Right forelimb (tissue), 1 donor: Measurements from ENCODE around the gene JPT2.
"Not testable (repeated sequence)": the region's sequence is repeated elsewhere in the genome, so short reads cannot be mapped to it uniquely, and the experiment has no call there.

Experiments
- DNase-seq: peaks from one replicate; pipeline ENCODE4 v3.0.0-alpha.2; 2018

The JPT2 gene

DNA sequence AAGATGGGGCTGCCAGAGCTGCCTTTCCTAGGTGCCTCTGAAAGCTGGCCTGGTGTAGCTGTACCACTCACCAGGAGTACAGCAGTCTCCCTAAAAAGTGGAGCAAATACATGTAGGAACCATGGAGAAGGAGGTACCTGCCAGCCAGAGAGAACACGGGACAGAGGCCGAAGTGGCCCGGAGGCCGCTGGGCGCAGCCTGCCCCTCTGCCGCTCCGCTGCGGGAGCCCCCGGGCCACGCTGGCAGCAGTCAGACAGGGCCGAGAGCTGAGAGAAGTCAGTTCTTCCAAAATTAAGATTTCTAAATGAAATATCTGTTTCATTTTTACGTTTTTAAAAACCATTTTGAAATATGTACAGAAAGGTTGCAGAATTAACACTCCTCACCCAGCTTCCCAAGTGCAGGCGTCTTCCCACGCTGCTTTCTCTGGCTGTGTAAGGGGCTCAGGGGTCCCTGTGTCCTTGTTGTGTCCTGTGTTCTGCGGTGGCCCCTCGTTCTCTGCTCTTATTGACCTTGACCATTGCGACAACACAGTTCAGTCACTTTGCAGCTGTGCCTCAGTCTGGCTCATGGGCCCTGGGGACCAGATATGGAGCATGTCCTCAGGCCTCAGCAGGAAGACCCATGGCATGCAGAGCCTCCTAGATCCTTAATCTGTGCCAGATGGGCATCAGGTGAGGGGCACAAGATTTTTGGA, 32.9 kb downstream of the JPT2 start:
- no peak for DNase-seq

DNA sequence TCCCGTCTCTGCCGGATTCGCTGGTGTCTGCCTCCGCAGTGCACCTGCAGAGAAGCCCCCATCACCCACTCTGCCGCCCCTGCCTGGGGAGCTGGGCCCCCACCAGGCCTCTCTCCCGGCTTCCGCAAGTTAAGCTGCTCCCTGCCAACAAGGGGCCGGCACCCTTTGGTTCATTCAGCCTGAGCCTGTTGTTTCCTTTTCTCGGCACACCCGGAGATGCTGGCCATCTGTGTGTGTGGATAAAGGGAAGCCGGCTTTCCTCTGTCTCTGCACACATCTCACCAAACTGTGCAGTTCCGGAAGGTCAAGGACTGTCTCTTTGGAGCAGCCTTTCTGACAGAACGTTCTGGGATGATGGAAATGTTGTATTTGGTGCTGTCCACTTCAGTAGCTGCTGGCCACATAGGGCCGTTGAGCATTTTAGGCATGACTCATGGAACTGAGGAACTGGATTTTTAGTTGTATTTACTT, 34.7 kb downstream of the JPT2 start:
- no peak for DNase-seq

DNA sequence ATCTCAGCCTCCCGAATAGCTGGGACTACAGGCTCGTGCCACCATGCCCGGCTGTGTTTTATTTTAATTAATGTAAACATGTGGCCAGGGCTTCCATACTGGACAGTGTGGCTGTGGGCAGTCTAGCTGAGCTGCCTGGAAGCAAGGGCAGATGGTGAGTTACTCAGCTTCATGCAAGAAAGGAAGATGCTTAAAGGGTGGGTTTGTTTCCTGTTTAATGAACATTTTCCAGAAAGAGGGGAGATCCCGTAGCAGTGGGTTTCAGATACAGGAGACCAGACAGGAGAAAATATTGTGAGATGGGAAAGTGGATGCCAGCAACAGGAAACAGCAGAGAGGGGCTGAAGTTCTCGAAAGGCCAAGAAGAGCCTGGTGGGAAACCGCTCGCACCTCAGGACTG, 35.3 kb downstream of the JPT2 start:
- DNase-seq, result no peak

DNA sequence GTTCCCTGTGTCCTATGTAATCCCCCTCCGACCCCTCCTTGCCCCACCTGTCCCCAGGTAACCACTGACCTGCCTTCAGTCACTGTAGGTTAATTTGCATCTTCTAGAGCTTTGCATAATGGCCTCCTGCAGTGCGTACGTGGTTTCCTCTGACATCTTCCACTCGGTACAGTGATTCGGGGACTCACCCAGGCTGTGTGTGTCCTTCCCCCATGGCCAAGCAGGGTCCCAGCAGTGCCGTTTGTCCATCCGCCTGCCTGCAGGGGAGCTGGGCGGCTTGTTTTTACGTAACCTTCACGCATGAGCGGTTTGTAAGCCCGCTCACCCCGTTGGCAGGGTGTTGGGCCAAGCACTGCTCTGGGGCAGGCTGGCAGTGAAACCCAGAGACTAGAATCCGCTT, 35.9 kb downstream of the JPT2 start:
- DNase-seq, result no peak

DNA sequence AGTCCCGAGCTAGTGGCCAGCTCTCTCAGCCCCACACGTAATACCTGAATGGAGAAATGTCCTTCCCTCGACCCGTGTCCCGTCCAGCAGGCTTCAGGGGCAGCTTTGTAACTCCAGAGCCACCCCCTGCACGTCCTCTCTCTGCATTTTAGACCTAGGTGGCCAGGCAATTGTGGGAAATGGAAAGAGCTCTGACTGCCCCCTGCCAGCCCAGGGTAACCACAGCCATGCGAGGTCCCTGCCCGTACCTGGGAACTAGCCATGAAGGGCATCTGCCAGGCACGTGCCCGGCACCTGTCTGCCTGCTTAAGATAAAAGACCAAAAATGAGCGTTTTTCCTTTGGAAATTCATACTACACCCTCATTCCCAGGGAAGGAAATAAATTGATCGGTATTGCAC, 37.1 kb downstream of the JPT2 start:
- no peak for DNase-seq

GRCh38 chr16:1718236-1718635, 40.2 kb downstream of the JPT2 start:
- not testable (repeated sequence) for DNase-seq

GRCh38 chr16:1719559-1720229, 41.6 kb downstream of the JPT2 start:
- not testable (repeated sequence) for DNase-seq

DNA sequence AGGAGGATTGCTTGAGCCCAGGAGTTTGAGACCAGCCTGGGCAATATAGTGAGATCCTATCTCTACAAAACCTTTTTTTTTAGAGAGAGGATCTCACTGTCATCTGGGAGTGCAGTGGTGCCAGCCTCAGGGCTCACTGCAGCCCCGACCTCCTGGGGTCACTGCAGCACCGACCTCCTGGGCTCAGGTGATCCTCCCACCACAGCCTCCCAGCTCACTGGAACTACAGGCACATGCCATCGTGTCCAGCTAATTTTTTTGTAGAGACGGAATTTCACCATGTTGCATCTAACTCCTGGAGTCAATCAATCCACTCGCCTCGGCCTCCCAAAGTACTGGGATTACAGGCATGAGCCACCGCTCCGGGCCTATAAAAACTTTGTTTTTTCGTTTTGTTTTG, 43.3 kb downstream of the JPT2 start:
- no peak for DNase-seq

- no peak for DNase-seq
These were observed 45.5 kb downstream of the JPT2 start for GRCh38 chr16:1723450-1724147.

GRCh38 chr16:1724491-1724890, 46.4 kb downstream of the JPT2 start:
- no peak for DNase-seq

GRCh38 chr16:1726661-1727502, 48.8 kb downstream of the JPT2 start:
- no peak for DNase-seq

DNA sequence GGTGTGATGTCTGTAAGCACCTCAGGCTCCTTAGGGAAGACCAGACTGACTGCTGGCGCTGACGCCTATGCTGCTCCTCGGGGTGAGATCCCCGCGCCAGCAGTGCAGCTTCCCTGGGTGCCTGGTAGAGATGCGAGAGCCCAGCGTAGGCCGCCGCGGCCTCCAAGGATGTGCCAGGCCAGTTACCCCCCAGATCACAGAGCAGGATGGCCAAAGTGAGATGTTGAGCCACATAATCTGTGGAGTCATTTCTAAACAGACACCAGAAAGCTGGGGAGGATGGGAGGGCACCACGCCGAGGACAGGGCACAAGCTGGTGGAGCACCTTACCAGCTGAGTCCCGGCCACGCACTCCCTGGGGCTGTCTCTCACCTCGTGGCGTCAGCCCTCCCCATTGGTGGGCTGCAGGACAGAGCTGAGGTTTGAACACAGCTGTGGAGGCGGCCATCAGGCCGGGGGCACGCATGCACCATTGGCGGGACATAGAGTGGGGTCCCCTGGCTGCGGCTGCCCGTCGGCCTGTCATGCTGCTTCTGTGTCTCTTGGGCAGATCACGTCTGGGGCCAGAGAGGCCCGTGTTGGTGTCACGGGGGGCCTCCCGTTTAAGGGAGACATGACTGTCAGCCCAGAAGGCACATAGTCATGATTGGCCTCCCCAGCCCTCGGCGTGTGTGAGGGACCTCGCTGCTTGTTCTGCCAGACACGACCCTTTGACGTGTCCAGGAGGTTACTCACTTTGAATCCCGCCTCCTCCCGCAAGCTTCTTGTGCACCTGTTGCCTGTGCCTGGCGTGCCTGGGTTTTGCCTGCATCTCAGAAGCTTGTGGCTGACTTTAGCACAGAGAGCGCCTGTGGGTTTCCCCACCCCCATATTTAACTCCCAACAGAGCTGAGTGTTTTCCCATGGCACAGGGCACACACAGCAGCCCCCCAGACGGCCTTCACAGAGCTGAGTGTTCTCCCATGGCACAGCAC, 49.9 kb downstream of the JPT2 start:
- DNase-seq, result no peak

DNA sequence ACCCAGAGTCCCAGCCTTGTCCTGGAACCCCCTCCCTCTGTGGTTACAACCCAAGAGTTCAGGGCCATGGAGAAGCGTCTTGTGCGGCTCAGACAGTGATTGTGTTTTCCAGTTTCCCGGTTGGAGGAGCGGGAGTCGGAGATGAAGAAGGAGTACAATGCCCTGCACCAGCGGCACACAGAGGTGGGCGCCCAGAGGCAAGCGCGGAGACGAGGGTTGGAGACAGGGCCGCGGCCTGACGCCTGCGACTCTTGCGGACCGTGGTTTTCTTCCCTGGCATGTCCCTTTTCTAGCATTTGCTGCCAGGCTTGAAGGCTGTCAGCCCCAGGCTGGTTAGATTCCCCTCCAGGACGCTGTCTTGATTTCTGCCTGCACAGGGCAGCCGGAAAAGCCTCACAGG, 50.9 kb downstream of the JPT2 start:
- DNase-seq, result no peak

GRCh38 chr16:1729445-1729844, 51.4 kb downstream of the JPT2 start:
- DNase-seq, result no peak

- no peak for DNase-seq
These were observed 53.0 kb downstream of the JPT2 start for GRCh38 chr16:1731073-1731472.

GRCh38 chr16:1731603-1732002, 53.5 kb downstream of the JPT2 start:
- no peak for DNase-seq

DNA sequence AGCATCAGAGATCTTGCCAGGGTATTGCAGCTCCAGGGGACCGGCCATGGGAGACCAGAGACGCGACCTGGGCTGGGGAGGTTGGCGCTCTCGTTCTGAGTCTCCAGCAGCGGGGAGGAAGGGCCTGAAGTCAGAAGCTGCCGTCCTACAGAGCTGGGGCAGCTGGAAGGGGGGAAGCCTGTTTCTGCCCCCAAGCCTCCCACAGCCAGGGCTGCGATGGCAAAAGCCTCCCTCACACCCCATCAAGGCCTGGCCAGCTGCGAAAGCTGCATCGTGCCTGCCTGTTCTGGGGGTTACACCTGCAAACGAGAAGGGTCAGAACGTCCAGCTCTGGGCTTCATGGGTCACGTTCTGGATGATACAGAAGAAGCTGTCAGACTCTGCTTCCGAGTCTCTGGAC, 54.0 kb downstream of the JPT2 start:
- no peak for DNase-seq

DNA sequence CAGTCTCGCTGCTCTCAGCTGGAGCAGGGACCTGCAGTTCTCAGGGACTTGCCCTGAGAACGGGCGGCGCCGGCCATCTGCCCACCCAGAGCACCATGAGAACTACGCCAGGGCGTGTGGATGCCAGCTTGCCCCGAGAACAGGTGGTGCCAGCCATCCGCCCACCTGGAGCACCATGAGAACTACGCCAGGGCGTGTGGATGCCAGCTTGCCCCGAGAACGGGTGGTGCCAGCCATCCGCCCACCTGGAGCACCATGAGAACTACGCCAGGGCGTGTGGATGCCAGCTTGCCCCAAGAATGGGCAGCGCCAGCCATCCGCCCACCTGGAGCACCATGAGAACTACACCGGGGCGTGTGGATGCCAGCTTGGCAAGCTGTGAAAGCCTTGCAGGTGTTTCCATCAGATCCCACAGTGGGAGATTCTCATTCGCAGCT, 54.5 kb downstream of the JPT2 start:
- not testable (repeated sequence) for DNase-seq

- DNase-seq, result no peak
These were observed 56.0 kb downstream of the JPT2 start for GRCh38 chr16:1734123-1734522.

GRCh38 chr16:1734816-1735215, 56.7 kb downstream of the JPT2 start:
- DNase-seq, result no peak

DNA sequence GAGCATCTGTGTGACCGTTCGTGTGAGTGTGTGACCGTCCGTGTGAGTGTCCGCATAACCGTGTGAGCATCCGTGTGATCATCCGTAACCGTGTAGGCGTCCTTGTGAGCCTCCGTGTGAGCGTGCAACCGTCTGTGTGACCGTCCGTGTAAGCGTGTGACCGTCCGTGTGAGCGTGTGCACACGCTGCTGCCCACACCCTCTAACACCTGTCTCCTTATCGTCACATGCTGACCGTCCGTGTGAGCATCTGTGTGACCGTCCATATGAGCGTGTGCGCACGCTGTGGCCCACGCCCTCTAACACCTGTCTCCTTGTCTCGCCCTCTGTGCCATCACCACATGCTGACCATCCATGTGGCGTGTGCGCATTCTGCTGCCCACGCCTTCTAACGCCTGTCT, 62.2 kb downstream of the JPT2 start:
- no peak for DNase-seq
